CD1c-positive myeloid dendritic cell (primary cell): ENCODE results near the gene ITGA5.
A peak's percentile ranks its signal among the peaks of the same experiment; 100 is the strongest.
"Not testable (repeated sequence)": the region's sequence is repeated elsewhere in the genome, so short reads cannot be mapped to it uniquely, and the experiment has no call there.

Source experiments
- DNase-seq: peaks from one replicate; pipeline ENCODE4 v3.0.0-alpha.2; 2016; ENCODE audit errors: extremely low spot score

The ITGA5 gene

DNA sequence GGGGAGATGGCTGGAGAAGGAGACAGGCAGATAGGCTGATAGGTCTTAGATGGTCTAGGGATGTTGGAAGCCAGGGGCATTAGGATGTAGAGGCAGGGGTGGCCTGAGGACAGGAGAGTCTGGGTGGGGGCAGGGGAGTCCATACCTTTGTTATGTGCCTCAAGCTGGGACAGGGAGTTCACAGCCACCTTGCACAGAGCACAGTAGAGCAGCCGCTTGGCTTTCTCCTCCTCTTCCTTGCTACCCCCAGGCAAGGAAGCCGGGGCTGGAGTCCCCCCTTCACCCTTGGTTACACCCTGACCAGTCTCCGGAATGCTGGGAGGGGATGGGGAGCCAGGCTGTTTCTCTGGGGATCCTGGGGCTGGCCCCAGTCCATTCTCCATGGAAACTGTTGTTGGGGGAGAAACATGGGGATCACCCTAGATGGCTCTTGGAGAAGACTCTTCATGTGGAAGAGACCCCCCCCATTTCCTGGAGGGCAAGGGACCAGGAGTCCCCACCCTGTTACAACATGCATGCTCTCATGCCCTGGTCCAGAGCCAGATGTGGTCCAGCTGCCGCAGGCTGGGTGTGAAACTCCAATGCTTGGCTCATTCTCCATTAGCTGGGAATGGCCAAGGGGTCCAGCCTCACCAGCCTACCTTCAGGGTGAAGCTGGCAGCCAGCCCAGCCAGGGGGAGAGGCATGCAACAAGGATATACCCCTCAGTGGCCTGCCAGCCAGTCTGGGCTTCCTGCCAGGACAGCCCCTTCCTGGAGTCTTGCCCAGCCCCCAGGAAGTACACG, 47.5 kb downstream of the ITGA5 start:
- DNase-seq: no peak

DNA sequence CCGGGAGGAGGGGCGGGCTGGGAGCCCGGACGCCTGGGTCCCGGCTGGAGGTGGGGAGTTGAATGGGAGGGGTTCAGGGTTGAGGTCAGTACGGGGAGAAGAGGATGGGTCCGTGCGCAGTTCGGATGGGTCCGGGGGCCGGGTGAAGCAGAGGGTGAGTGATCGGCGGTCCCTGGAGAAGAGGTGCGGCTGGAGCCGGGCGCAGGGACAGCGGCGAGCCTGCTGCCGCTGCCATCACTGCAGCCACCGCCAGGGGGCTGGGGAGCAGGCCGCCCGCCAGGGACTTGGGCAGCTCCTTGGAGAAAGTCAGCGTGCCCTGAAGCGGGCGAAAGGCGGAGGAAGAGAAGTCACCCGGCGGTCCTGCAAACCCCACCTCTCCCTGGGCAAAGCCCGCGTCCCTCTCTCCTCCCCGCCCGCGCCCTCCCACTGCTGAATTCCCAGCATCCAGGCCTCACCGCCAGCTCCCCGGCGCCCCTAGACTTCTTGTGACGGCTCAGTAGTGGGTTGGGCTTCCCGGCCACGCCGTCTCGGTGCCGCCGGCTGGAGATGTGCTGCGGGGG, 48.8 kb downstream of the ITGA5 start:
- peak; percentile 58 for DNase-seq

GRCh38 chr12:54369597-54370131, 49.4 kb downstream of the ITGA5 start:
- no peak for DNase-seq

DNA sequence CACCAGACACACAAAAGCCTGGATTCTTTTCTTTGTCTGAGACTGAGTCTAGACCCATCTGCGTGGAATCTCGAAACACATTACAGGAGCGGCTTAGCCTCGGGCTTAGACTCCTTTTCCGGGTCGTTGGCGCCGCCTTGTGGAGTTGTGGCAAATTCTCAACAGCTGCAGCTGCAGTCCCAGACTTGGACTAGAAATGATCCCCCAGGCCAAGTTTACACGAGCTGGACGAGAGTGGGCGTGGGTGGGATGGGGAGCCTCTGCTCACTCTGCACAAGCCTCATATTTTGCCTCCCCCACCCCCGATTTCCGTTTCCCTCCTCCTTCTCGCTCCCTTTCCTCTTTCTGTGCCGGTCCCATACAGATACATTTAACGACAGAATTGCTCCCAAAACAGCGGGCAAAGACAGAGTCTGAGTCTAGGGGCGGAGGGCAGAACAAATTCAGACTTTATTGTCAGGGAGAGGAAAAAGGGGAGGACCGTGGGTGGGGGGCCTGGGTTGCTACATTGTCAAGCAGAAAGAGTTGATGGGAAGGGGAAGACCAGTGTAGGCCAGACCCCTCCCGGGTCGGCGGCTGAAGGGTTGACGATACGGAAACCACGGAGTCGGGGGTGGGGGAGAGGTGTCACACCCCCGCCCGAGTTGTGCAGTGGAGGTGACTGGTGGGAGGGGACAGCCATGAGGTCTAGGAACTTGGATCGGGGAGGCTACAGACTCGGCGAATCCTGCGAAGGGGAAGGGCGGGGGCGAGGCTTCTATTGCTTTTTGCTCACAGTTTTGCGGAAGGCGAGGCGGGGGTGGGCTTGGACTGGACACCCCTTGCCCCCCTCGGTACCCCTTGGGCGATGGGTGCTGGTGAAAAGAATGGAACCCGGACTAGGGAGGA, 50.1 kb downstream of the ITGA5 start:
- DNase-seq: peak; percentile 94

GRCh38 chr12:54368025-54368708, 50.9 kb downstream of the ITGA5 start:
- peak; percentile 53 for DNase-seq

DNA sequence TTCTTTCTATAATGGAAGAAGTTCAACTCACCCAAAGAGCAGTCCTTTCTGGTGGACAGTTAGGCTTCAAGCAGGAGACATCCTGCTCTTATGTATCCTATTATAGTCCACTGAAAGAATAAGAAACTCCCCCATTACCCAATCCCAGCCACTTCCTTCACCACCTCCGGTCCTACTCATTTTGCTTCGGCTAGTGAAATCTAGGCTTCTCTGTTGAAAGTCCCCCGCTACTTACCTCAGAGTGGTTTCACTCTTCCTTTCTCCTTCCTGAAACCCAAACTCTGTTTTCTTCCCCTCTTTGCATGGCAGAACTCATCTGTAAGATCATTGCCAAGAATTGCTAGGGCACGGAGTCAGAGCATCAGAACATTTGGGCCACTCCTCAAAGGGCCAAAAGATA, 54.7 kb downstream of the ITGA5 start, which contains the start of gene GPR84:
GPR84 (minus strand) TSS at position 74 of the 400 bp plus-strand sequence. CDS start 635 bp downstream, outside the sequence.
- DNase-seq: peak; percentile 84

- DNase-seq: peak; percentile 55
Observed at GRCh38 chr12:54363618-54364017, 55.4 kb downstream of the ITGA5 start.

- DNase-seq: no peak
Observed at GRCh38 chr12:54363047-54363446, 56.0 kb downstream of the ITGA5 start.

- DNase-seq: peak; percentile 66
Observed at GRCh38 chr12:54360717-54361456, 58.2 kb downstream of the ITGA5 start.

GRCh38 chr12:54359762-54360351, 59.2 kb downstream of the ITGA5 start:
- no peak for DNase-seq

- peak; percentile 98 for DNase-seq
Observed at GRCh38 chr12:54358945-54359761, 59.9 kb downstream of the ITGA5 start.

DNA sequence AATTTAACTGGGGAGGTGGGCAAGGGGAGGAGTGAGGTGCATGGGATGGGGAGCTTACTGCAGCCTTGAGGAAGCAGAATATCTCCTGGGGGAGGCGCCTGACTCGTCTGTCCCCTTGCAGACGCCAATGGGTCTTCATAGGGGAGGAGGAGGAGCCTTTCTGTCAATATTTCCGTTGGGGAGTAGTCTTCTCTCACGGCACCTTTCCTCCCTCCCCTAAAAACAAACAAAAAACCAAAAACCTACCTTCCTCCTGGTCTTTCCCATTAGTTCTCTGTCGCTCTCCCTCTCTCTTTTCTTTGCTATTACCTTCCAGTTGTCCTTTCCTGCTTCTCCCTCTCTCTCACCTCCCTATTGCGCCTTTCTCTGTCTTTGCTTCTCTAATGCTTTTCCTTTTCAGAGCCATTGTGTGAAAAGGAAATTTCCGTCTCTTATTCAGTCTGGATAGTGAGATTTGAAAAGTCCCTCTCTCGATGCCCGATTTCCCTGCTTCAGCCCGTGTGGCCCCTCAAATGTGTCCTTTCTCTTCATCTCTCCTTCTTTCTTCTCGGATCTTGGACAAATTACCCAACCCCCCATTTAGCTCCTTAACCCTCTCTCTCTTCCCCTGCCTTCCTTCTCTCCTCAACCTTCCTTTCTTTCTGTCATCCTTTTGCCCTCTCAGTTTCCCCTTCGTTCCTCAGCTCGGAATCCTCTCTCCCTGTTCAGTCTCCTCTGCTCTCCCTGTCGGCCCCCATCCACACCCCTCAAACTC, 60.7 kb downstream of the ITGA5 start:
- no peak for DNase-seq

DNA sequence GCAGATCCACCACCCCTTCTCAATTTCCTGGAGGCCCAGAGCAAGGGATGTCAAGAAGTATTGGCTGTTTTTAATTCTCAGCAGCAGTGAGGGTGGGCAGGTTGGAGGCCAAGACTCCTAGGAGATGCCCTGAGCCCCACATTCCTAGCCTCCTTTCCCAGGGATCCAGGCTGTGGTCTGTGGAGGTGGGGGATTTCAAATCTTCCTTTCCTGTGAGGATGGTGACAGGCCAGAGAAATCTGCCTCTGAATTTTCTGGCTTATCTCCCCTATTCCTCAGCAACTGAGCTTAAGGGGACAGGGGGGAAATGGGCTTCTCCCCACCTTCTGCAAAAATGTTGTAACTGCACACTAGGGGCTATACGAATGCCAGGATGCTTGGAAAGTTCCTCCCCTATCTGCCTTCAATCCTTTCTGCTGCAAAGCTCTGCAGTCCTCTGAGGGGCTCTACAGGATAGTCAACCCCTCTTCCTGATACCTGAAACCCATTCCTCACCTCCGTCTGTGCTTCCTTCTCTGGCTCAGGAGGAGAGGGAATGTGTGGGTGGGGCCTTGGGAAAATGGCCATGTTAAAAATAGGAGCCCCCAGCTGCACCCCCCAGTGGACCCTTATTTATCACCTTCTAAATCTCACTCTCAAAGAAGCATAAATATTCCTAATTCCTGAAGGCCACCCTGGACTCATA, 61.4 kb downstream of the ITGA5 start:
- DNase-seq: no peak

DNA sequence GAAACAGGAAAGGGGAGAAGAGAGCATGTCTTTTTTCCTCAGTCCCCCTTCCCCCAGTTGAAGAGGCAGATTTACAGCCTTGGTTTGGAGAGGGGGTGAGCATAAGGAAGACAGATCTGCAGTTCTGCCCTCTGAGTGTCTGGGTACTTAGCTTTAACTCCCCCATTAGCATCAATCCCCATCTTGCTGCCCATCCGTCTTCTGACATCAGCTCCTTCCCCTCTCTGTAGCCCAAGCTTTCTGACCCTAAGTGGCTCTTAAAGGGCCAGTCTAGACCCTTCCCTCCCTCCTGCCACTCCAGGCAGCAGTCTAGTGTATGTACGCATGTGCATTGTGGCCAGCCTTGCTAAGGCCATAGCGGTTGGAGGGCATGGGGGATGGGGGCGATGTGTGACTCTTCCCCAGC, 62.1 kb downstream of the ITGA5 start:
- no peak for DNase-seq

- DNase-seq: no peak
Observed at GRCh38 chr12:54356228-54356627, 62.8 kb downstream of the ITGA5 start.

GRCh38 chr12:54355104-54355815, 63.8 kb downstream of the ITGA5 start:
- DNase-seq: no peak

DNA sequence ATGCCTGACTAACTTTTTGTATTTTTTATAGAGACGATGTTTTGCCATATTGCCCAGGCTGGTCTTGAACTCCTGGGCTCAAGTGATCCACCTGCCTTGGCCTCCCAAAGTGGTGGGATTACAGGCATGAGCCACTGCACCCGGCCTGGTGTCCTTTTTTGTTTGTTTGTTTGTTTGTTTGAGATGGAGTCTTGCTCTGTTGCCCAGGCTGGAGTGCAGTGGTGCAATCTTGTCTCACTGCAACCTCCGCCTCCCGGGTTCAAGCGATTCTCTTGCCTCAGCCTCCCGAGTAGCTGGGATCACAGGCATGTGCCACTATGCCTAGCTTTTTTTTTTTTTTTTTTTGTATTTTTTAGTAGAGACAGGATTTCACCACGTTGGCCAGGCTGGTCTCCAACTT, 64.8 kb downstream of the ITGA5 start:
- DNase-seq: not testable (repeated sequence)
